ENCODE results near the gene SNAP25.

SNAP25 gene

GRCh38 chr20:10213526-10213925 lies 5.1 kb upstream of the SNAP25 start:
- no peak for DNase-seq (ENCODE audit: low spot score)
- in situ Hi-C loops (cut with MboI; ENCODE audit: low sequenced_read_pairs, unreplicated experiment) = no loop called here
- TF ChIP-seq CTCF (IDR thresholded peaks at IDR 0.05; ENCODE audit: borderline replicate concordance, control extremely low read depth, extremely low read depth, insufficient read depth, missing control alignments) = no peak

- TF ChIP-seq CTCF (IDR thresholded peaks at IDR 0.05; ENCODE audit: borderline replicate concordance, control extremely low read depth, extremely low read depth, insufficient read depth, missing control alignments) = no peak
- in situ Hi-C loops (cut with MboI; ENCODE audit: low sequenced_read_pairs, unreplicated experiment) = no loop called here
- peak; percentile 5 for DNase-seq (ENCODE audit: low spot score)
Observed at GRCh38 chr20:10216146-10216791, 2.4 kb upstream of the SNAP25 start.

GRCh38 chr20:10217721-10218410 lies 764 bp upstream of the SNAP25 start:
- peak; percentile 37 for DNase-seq (ENCODE audit: low spot score)
- no peak for TF ChIP-seq CTCF (IDR thresholded peaks at IDR 0.05; ENCODE audit: borderline replicate concordance, control extremely low read depth, extremely low read depth, insufficient read depth, missing control alignments)
- in situ Hi-C loops (cut with MboI; ENCODE audit: low sequenced_read_pairs, unreplicated experiment) = no loop called here

GRCh38 chr20:10219452-10219791 lies 792 bp downstream of the SNAP25 start:
- TF ChIP-seq CTCF (IDR thresholded peaks at IDR 0.05; ENCODE audit: borderline replicate concordance, control extremely low read depth, extremely low read depth, insufficient read depth, missing control alignments) = no peak
- in situ Hi-C loops (cut with MboI; ENCODE audit: low sequenced_read_pairs, unreplicated experiment) = no loop called here
- peak; percentile 83 for DNase-seq (ENCODE audit: low spot score)

- in situ Hi-C loops (cut with MboI; ENCODE audit: low sequenced_read_pairs, unreplicated experiment) = no loop called here
Observed at GRCh38 chr20:10219993-10220750, 1.5 kb downstream of the SNAP25 start.

More at GRCh38 chr20:10219993-10220750, 1.5 kb downstream of the SNAP25 start:
- no peak for TF ChIP-seq CTCF (IDR thresholded peaks at IDR 0.05; ENCODE audit: borderline replicate concordance, control extremely low read depth, extremely low read depth, insufficient read depth, missing control alignments)
- no peak for DNase-seq (ENCODE audit: low spot score)

Measured in GM13976 (cell line).